Thoracic aorta (tissue), 2 donors: ENCODE data around the gene FOXP1. TPM values are rescaled to one million over a fixed set of nuclear protein-coding genes. Genes with fewer than 3 reads are reported as not detected.

Source experiments
- ATAC-seq: fragments of 150-250 bp; one replicate; pipeline ENCODE4 v1.8.0; 2017; ENCODE audit warnings: low read depth; ENCODE audit not compliant: insufficient number of reproducible peaks, low FRiP score
- DNase-seq: peaks from one replicate; pipeline ENCODE4 v3.0.0-alpha.2; 2020; ENCODE audit warnings: low spot score
- H3K27ac ChIP-seq, 2 donors: fragments of 200-600 bp; sonication (generic); 1 replicate in 1 of 2; 2 replicates in 1 of 2; pipeline ENCODE4 v1.5.1; 2016; ENCODE audit warnings: mild to moderate bottlenecking in 2 of 2, moderate library complexity in 2 of 2
- H3K27me3 ChIP-seq: fragments of 200-600 bp; sonication (generic); replicated peaks from 2 replicates; pipeline ENCODE4 v1.6.0; 2016; ENCODE audit warnings: mild to moderate bottlenecking; ENCODE audit not compliant: insufficient read depth
- H3K36me3 ChIP-seq: fragments of 200-600 bp; sonication (generic); one replicate; pipeline ENCODE4 v1.5.1; 2016
- H3K4me1 ChIP-seq, 2 donors: fragments of 200-600 bp; sonication (generic); 1 replicate in 1 of 2; 2 replicates in 1 of 2; pipeline versions ENCODE4 v1.5.1 to v1.6.0; 2016; ENCODE audit warnings: low read depth in 2 of 2, mild to moderate bottlenecking in 1 of 2; ENCODE audit not compliant: control insufficient read depth in 1 of 2
- H3K4me3 ChIP-seq: fragments of 200-600 bp; sonication (generic); 2 replicates; pipeline ENCODE4 v1.5.1; 2016; ENCODE audit warnings: mild to moderate bottlenecking
- H3K9me3 ChIP-seq: fragments of 200-600 bp; sonication (generic); 2 replicates; pipeline ENCODE4 v1.5.1; 2016
- total RNA-seq, 2 donors: library from RNA; depleted of rRNA; stranded (reverse); fragments of >200 nt; gene quantifications; one replicate each; pipeline versions ENCODE4 v1.1.0 to v1.2.3, GENCODE V29; 2016
- TF ChIP-seq, protein P1 (sequence below): fragments of 200-600 bp; sonication (generic); IDR thresholded peaks from one replicate; pipeline ENCODE4 v1.5.1; 2019; ENCODE audit warnings: antibody characterized with exemption

The FOXP1 gene
- total RNA-seq, 2 donors from 2014 or later = 176 to 255 TPM

DNA sequence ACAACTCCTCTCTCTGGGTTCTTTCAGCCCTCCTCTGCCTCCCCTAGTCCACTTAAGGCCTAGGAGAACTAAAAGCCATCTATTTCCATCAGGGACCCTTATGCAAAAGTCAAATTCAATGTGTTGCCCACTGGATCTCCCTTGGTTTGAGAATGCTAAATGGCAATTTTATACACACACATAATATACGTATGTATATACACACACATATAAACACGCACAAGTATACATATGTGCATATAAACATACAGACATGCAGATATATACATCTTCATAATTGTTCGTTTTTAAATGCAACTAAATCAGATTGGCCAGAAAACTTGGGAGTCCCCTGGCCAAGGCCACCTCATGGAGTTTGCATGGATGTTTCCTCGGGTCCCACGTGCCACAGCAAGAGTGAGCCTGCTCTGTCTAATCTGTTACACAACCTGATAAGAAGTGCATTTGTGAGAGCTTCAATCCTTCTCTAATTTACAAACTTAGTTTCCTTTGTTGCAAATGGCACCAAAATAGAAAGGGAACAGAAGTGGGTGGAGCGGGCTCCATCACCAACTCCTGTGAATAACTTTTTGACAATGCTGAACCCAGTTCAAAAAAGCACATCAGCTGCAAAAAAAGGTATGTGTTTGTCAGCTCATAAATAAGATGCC is 84.2 kb downstream of the FOXP1 start:
- no peaks in the 10 kb centered on the region for H3K27me3 ChIP-seq
- H3K4me3 ChIP-seq = no peak overlapping the region
- ATAC-seq (no peak), DNase-seq (no peak)
- peaks cover 25 to 46% of the 10 kb centered on the region in 2 donors for H3K4me1 ChIP-seq
- no peak overlapping the region for H3K27ac ChIP-seq
- TF ChIP-seq, protein P1, sequence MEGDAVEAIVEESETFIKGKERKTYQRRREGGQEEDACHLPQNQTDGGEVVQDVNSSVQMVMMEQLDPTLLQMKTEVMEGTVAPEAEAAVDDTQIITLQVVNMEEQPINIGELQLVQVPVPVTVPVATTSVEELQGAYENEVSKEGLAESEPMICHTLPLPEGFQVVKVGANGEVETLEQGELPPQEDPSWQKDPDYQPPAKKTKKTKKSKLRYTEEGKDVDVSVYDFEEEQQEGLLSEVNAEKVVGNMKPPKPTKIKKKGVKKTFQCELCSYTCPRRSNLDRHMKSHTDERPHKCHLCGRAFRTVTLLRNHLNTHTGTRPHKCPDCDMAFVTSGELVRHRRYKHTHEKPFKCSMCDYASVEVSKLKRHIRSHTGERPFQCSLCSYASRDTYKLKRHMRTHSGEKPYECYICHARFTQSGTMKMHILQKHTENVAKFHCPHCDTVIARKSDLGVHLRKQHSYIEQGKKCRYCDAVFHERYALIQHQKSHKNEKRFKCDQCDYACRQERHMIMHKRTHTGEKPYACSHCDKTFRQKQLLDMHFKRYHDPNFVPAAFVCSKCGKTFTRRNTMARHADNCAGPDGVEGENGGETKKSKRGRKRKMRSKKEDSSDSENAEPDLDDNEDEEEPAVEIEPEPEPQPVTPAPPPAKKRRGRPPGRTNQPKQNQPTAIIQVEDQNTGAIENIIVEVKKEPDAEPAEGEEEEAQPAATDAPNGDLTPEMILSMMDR = no peak
- H3K36me3 ChIP-seq = no peaks in the 10 kb centered on the region
- H3K9me3 ChIP-seq = no peaks in the 10 kb centered on the region

DNA sequence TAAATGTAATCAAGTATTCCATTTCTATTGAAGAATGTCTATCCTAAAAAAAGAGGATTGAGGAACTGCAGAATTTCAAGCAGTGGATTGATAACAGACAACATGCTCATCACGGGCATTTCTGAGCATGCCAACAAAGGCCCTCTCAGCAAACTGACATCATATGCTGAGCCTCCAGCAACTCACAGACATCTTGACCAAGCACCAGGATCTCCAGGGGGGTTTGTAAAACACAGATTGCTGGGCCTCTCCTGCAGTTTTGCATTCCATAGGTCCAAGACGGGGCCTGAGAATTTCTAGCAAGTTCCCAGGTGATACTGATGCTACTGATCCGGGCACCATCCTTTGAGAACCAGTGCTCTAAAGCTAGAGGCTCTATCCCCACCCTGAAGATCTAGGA is 85.0 kb downstream of the FOXP1 start:
- Histone ChIP-seq H3K9me3 (no peaks in the 10 kb centered on the region), H3K27ac (peak overlapping the region; percentile 49 to 79), H3K36me3 (no peaks in the 10 kb centered on the region), H3K4me1 (peaks cover 25 to 46% of the 10 kb centered on the region in 2 donors), H3K27me3 (no peaks in the 10 kb centered on the region), H3K4me3 (no peak overlapping the region)
- TF ChIP-seq, protein P1 = no peak
- no peak for DNase-seq
- ATAC-seq = no peak

DNA sequence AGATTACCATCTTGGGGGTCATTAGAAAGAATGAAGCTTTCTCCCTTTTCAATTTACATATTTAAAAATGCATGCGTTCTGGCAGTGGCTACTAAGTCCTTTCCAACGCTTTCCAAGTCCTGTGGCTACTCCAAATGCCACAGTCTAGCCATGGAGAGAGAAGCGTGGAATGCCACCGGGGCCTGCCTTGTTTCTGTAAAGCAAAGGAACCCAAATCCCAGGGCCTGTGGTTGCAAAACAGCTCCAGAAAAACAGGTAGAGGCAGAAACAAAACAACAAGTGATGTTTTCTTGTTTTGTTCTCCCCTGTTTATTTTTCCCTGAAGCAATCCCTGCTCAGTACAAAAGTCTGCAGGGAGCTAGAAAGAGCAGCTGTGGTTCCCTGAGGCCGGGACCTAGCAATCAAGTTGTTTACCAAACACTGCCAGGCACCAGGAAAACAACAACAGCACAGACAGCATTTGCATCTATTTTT is 85.5 kb downstream of the FOXP1 start:
- peaks cover 25 to 46% of the 10 kb centered on the region in 2 donors for H3K4me1 ChIP-seq
- peak overlapping the region; percentile 49 to 79 for H3K27ac ChIP-seq
- no peak for DNase-seq
- H3K27me3 ChIP-seq = no peaks in the 10 kb centered on the region
- H3K4me3 ChIP-seq = no peak overlapping the region
- TF ChIP-seq, protein P1 = no peak
- no peaks in the 10 kb centered on the region for H3K9me3 ChIP-seq
- ATAC-seq = no peak
- no peaks in the 10 kb centered on the region for H3K36me3 ChIP-seq

DNA sequence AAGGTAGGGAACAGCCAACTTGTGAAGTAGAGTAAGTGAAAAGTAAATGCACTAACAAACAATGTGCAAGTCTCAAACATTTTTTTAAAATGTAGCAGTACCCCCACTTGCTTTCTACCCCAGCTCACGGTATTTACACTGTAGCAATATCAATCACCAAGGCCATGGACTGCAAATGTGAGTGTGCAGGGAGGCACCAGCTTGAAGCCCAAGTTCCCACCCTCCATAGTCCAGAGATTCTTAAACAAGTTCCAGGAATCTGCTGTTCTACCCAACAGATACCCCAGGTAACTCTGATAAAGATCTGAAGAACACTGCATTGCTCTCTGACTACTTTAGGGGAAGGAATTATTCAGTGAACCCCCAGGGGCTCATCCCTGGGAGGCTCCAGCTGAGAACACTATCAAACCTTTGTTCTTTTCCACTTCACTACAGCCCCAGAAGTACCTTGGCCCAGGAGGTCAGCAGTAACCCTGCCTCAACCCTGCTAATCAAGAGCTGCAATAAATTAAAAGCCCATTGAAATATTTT is 86.1 kb downstream of the FOXP1 start:
- H3K36me3 ChIP-seq = no peaks in the 10 kb centered on the region
- ATAC-seq = no peak

More for the DNA sequence above, 86.1 kb downstream of the FOXP1 start:
- Histone ChIP-seq H3K9me3 (no peaks in the 10 kb centered on the region), H3K4me3 (no peak overlapping the region), H3K27me3 (no peaks in the 10 kb centered on the region), H3K27ac (peak overlapping the region; percentile 49 to 79), H3K4me1 (peaks cover 25 to 46% of the 10 kb centered on the region in 2 donors)
- DNase-seq = no peak
- TF ChIP-seq, protein P1 = no peak
